SK-N-SH treated with all-trans-retinoic acid at 6 μM for 48 hours (cell line): Measurements from ENCODE around the gene TRPV5.

Experiments used
- ARNTL ChIP-seq: fragments of 450-650 bp; formaldehyde crosslinking; IDR thresholded peaks from 2 replicates; pipeline ENCODE4 v1.5.0; 2020; ENCODE audit warnings: low read depth, mild to moderate bottlenecking, moderate library complexity, borderline replicate concordance
- ESRRG ChIP-seq: fragments of 250-450 bp; sonication (Bioruptor Pico); IDR thresholded peaks from 2 replicates; pipeline ENCODE4 v1.6.1; 2021; ENCODE audit warnings: mild to moderate bottlenecking
- OSR1 ChIP-seq: fragments of 250-450 bp; sonication (Bioruptor Pico); IDR thresholded peaks from 2 replicates; pipeline ENCODE4 v1.8.0; 2022; ENCODE audit warnings: moderate library complexity, mild to moderate bottlenecking, inconsistent platforms
- PPARA ChIP-seq: fragments of 250-450 bp; sonication (Bioruptor Pico); IDR thresholded peaks from 2 replicates; pipeline ENCODE4 v1.5.0; 2020; ENCODE audit warnings: mild to moderate bottlenecking, borderline replicate concordance
- RARB ChIP-seq: fragments of 250-450 bp; sonication (Bioruptor Pico); IDR thresholded peaks from 2 replicates; pipeline ENCODE4 v1.8.0; 2021; ENCODE audit warnings: mild to moderate bottlenecking, moderate library complexity
- SNAI2 ChIP-seq: fragments of 250-450 bp; sonication (Bioruptor Pico); IDR thresholded peaks from 2 replicates; pipeline ENCODE4 v1.5.0; 2020; ENCODE audit warnings: mild to moderate bottlenecking, moderate library complexity
- TCF4 ChIP-seq: fragments of 250-450 bp; sonication (Bioruptor Pico); IDR thresholded peaks from 2 replicates; pipeline ENCODE4 v1.8.0; 2021; ENCODE audit warnings: mild to moderate bottlenecking, moderate library complexity, borderline replicate concordance
- TOX ChIP-seq: fragments of 250-450 bp; sonication (Bioruptor Pico); IDR thresholded peaks from 2 replicates; pipeline ENCODE4 v1.8.0; 2021; ENCODE audit warnings: mild to moderate bottlenecking, moderate library complexity, borderline replicate concordance
- ZFP3 ChIP-seq: fragments of 250-450 bp; sonication (Bioruptor Pico); IDR thresholded peaks from 2 replicates; pipeline ENCODE4 v1.5.0; 2020; ENCODE audit warnings: mild to moderate bottlenecking, moderate library complexity
- ZFP30 ChIP-seq: fragments of 450-650 bp; formaldehyde crosslinking; IDR thresholded peaks from 2 replicates; pipeline ENCODE4 v1.5.0; 2022; ENCODE audit warnings: mild to moderate bottlenecking, moderate library complexity
- ZNF565 ChIP-seq: fragments of 450-650 bp; formaldehyde crosslinking; conservative IDR thresholded peaks from 2 replicates; pipeline ENCODE4 v1.5.0; 2020; ENCODE audit warnings: low read depth, mild to moderate bottlenecking, moderate library complexity
- TF ChIP-seq, protein P1 (sequence below): fragments of 250-450 bp; sonication (Bioruptor Pico); IDR thresholded peaks from 2 replicates; pipeline ENCODE4 v1.8.0; 2021; ENCODE audit warnings: low read depth, mild to moderate bottlenecking, moderate library complexity, borderline replicate concordance
- TF ChIP-seq, protein P2 (sequence below): fragments of 250-450 bp; sonication (Bioruptor Pico); IDR thresholded peaks from 2 replicates; pipeline ENCODE4 v1.8.0; 2020; ENCODE audit warnings: mild to moderate bottlenecking, moderate library complexity, borderline replicate concordance

DNA sequence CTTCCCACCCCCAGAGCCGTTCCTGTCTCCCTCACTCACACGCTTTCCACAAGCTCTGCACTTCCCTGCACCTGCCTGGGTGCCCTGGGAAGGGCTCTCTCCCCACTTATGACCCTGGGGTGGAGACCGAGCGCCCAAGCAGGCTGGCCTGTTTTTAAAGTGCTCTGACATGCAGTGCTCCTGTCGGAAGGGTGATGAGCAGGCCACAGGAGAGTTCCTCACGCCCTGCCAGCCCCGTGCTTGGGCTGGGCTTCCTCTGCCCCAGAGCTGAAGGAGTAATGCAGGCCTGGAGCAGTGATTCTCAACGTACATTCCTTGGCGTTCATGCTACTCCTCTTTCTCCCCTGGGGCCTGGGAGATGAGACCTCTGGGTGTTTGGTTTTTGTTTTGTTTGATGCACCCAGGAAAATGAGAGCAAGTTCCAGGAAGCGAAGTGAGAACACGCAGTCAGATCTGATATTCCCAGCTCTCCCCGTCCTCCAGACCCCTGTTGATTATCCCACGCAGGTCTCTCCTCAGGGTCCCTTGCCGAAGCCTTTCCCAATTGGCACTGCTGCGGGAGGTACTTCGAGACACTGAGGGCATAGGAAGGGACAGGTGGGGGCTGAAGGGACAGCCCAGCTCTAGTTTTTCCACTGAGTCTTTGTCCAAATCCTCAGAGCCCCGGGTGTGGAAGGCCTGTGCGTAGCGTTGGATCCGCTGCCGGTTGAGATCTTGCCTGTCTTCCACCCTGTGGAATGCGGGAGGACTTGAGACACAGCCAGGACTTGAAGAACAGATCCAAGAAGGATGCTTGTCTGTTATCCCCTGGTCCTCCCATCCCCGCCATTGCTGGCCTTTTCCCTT is 62.1 kb downstream of the TRPV5 start:
- no peak for TF ChIP-seq ZNF565 (CRISPR knock-in tag)
- no peak for TF ChIP-seq ZFP3
- no peak for TF ChIP-seq SNAI2 (CRISPR knock-in tag)
- no peak for TF ChIP-seq TOX (CRISPR knock-in tag)
- TF ChIP-seq OSR1 (CRISPR knock-in tag): no peak
- TF ChIP-seq, protein P1, sequence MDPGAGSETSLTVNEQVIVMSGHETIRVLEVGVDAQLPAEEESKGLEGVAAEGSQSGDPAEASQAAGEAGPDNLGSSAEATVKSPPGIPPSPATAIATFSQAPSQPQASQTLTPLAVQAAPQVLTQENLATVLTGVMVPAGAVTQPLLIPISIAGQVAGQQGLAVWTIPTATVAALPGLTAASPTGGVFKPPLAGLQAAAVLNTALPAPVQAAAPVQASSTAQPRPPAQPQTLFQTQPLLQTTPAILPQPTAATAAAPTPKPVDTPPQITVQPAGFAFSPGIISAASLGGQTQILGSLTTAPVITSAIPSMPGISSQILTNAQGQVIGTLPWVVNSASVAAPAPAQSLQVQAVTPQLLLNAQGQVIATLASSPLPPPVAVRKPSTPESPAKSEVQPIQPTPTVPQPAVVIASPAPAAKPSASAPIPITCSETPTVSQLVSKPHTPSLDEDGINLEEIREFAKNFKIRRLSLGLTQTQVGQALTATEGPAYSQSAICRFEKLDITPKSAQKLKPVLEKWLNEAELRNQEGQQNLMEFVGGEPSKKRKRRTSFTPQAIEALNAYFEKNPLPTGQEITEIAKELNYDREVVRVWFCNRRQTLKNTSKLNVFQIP: no peak
- TF ChIP-seq ESRRG (CRISPR knock-in tag): no peak
- TF ChIP-seq PPARA (CRISPR knock-in tag): no peak
- no peak for TF ChIP-seq RARB (CRISPR knock-in tag)
- no peak for TF ChIP-seq TCF4 (CRISPR knock-in tag)
- no peak for TF ChIP-seq ZFP30 (CRISPR knock-in tag)
- TF ChIP-seq, protein P2, sequence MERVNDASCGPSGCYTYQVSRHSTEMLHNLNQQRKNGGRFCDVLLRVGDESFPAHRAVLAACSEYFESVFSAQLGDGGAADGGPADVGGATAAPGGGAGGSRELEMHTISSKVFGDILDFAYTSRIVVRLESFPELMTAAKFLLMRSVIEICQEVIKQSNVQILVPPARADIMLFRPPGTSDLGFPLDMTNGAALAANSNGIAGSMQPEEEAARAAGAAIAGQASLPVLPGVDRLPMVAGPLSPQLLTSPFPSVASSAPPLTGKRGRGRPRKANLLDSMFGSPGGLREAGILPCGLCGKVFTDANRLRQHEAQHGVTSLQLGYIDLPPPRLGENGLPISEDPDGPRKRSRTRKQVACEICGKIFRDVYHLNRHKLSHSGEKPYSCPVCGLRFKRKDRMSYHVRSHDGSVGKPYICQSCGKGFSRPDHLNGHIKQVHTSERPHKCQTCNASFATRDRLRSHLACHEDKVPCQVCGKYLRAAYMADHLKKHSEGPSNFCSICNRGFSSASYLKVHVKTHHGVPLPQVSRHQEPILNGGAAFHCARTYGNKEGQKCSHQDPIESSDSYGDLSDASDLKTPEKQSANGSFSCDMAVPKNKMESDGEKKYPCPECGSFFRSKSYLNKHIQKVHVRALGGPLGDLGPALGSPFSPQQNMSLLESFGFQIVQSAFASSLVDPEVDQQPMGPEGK (CRISPR knock-in tag): no peak
- no peak for TF ChIP-seq ARNTL
